Activated CD8-positive, alpha-beta memory T cell treated with anti-CD3 and anti-CD28 coated beads for 48 hours (primary cell): ENCODE data around the gene CRHR1.

Source experiments
- DNase-seq, 3 experiments: peaks; one replicate each; pipeline ENCODE4 v3.0.0-alpha.2; 2020; ENCODE audit warnings: low read depth in 2 of 3, low spot score in 2 of 3

CRHR1 gene

GRCh38 chr17:45787044-45787443, 2.9 kb downstream of the CRHR1 start:
- no peak for DNase-seq

- no peak for DNase-seq
Measured at GRCh38 chr17:45787656-45788055, 3.5 kb downstream of the CRHR1 start.

GRCh38 chr17:45788057-45788456, 3.9 kb downstream of the CRHR1 start:
- no peak for DNase-seq

- DNase-seq: no peak
Measured at GRCh38 chr17:45789874-45790273, 5.8 kb downstream of the CRHR1 start.

- DNase-seq: no peak
Measured at GRCh38 chr17:45790296-45790922, 6.3 kb downstream of the CRHR1 start.

- DNase-seq: no peak
Measured at GRCh38 chr17:45791041-45791582, 7.0 kb downstream of the CRHR1 start.

- no peak for DNase-seq
Measured at GRCh38 chr17:45791935-45792334, 7.8 kb downstream of the CRHR1 start.

GRCh38 chr17:45792437-45792836, 8.3 kb downstream of the CRHR1 start:
- DNase-seq: no peak

- DNase-seq: no peak
Measured at GRCh38 chr17:45792995-45793755, 9.1 kb downstream of the CRHR1 start.

- DNase-seq: no peak
Measured at GRCh38 chr17:45793999-45794540, 9.9 kb downstream of the CRHR1 start.

GRCh38 chr17:45794840-45795239, 10.7 kb downstream of the CRHR1 start:
- DNase-seq: no peak

GRCh38 chr17:45800816-45801215, 16.7 kb downstream of the CRHR1 start:
- no peak for DNase-seq

GRCh38 chr17:45801421-45801820, 17.3 kb downstream of the CRHR1 start:
- DNase-seq: no peak

- no peak for DNase-seq
Measured at GRCh38 chr17:45808845-45809244, 24.7 kb downstream of the CRHR1 start.

GRCh38 chr17:45809499-45809898, 25.4 kb downstream of the CRHR1 start:
- no peak for DNase-seq

GRCh38 chr17:45812102-45812501, 28.0 kb downstream of the CRHR1 start:
- DNase-seq: no peak

GRCh38 chr17:45813048-45813725, 29.1 kb downstream of the CRHR1 start:
- DNase-seq: no peak

GRCh38 chr17:45814622-45815606, 30.8 kb downstream of the CRHR1 start:
- DNase-seq: no peak

- DNase-seq: no peak
Measured at GRCh38 chr17:45815752-45816151, 31.6 kb downstream of the CRHR1 start.

GRCh38 chr17:45818041-45818440, 33.9 kb downstream of the CRHR1 start:
- DNase-seq: no peak

- DNase-seq: no peak
Measured at GRCh38 chr17:45818699-45819098, 34.6 kb downstream of the CRHR1 start.
